ACHN (cell line): ENCODE measurements around the gene BTBD2.

ENCODE experiments used
- DNase-seq: peaks from one replicate; pipeline ENCODE4 v3.0.0-alpha.2; 2015
- in situ Hi-C: cut with HindIII; loops from 2 replicates; pipeline ENCODE4 v1.10.0; 2017; ENCODE audit warnings: low sequenced_read_pairs, low pct_ligation_motif_present, low pct_unique_long_range_greater_than_20kb

The BTBD2 gene

DNA sequence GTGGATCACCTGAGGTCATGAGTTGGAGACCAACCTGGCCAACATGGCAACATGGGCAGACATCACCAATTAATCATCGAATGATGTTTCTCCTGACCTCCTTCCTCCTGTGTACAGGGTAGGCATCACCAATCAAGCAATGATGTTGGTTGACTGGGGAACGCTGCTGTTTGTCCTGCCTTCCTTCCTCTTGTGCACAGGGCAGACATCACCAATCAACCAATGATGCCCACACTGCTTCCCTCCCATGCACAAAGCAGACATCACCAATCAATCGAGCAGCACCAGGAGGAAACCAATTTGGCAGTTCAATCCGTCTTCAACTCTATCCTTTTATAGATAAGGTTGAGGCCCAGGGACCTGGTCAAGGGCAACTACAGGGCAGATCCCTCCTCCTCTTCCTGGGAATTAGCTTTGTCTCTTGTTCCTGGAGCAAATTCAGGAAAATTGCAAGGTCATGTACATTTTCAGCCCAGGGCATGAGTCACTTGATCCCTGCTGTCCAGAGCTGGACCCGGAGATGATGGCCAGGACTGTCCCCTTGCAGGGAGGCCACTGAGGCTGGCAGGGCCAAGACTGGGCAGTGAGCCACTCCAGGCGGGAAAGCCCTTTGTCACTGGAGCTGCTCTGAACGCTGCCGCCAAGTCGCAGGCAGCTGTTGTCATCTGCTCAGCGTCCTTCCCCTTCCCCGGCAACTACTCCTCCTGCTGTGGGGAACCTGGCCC is 79.9 kb downstream of the BTBD2 start:
- in situ Hi-C loops = no loop called here
- no peak for DNase-seq
